ENCODE measurements around the gene TBC1D9.

GRCh38 chr4:140633124-140633523 is 123.1 kb downstream of the TBC1D9 start:
- TF ChIP-seq CTCF (IDR thresholded peaks at IDR 0.05) (no peak), POLR2A (IDR thresholded peaks at IDR 0.05) (no peak)
